Hematopoietic multipotent progenitor cell treated with erythropoietin and hydrocortisone succinate and interleukin-3 and kit ligand, for 15 days (in vitro differentiated cells): ENCODE data around the gene OSBPL2.
A peak's percentile ranks its signal among the peaks of the same experiment; 100 is the strongest.

Experiments
- DNase-seq: peaks from one replicate; pipeline ENCODE4 v3.0.0-alpha.2; 2015; ENCODE audit warnings: low spot score

The OSBPL2 gene

GRCh38 chr20:62222266-62222850 lies 16.0 kb upstream of the OSBPL2 start:
- DNase-seq, result no peak

- DNase-seq, result no peak
These were observed 15.3 kb upstream of the OSBPL2 start for GRCh38 chr20:62222972-62223371.

GRCh38 chr20:62223571-62223970 lies 14.8 kb upstream of the OSBPL2 start:
- no peak for DNase-seq

GRCh38 chr20:62224113-62224855 lies 14.0 kb upstream of the OSBPL2 start:
- no peak for DNase-seq

GRCh38 chr20:62225026-62225425 lies 13.3 kb upstream of the OSBPL2 start:
- no peak for DNase-seq

- DNase-seq, result no peak
These were observed 12.3 kb upstream of the OSBPL2 start for GRCh38 chr20:62225820-62226635.

GRCh38 chr20:62226707-62227590 lies 11.4 kb upstream of the OSBPL2 start:
- no peak for DNase-seq

GRCh38 chr20:62227591-62227976 lies 10.7 kb upstream of the OSBPL2 start:
- no peak for DNase-seq

GRCh38 chr20:62227977-62228958 lies 10.1 kb upstream of the OSBPL2 start:
- DNase-seq, result no peak

GRCh38 chr20:62228982-62229545 lies 9.3 kb upstream of the OSBPL2 start:
- no peak for DNase-seq

- no peak for DNase-seq
These were observed 8.7 kb upstream of the OSBPL2 start for GRCh38 chr20:62229667-62230066.

- DNase-seq, result no peak
These were observed 8.0 kb upstream of the OSBPL2 start for GRCh38 chr20:62230276-62230675.

GRCh38 chr20:62230696-62231095 lies 7.6 kb upstream of the OSBPL2 start:
- no peak for DNase-seq

- DNase-seq, result no peak
These were observed 7.0 kb upstream of the OSBPL2 start for GRCh38 chr20:62231292-62231691.

- DNase-seq, result no peak
These were observed 6.1 kb upstream of the OSBPL2 start for GRCh38 chr20:62232194-62232593.

- DNase-seq, result peak; percentile 59
These were observed 5.3 kb upstream of the OSBPL2 start for GRCh38 chr20:62232770-62233645.

- peak; percentile 39 for DNase-seq
These were observed 4.6 kb upstream of the OSBPL2 start for GRCh38 chr20:62233684-62234083.

GRCh38 chr20:62234339-62234738 lies 4.0 kb upstream of the OSBPL2 start:
- DNase-seq, result peak; percentile 76

GRCh38 chr20:62235001-62235776 lies 3.1 kb upstream of the OSBPL2 start:
- DNase-seq, result peak; percentile 91
